Right forelimb (tissue), 1 donor: ENCODE results near the gene KRT222.

Experiments
- DNase-seq: peaks from one replicate; pipeline ENCODE4 v3.0.0-alpha.2; 2018

Gene KRT222

GRCh38 chr17:40664582-40665333 lies at the start of gene KRT222:
Gene KRT222 (minus strand): TSS chr17:40665177. CDS start chr17:40665099, 78 bp downstream.
- DNase-seq, result no peak

- no peak for DNase-seq
Measured at GRCh38 chr17:40714473-40714872, 49.5 kb upstream of the KRT222 start.

- no peak for DNase-seq
Measured at GRCh38 chr17:40707745-40708144, 42.8 kb upstream of the KRT222 start.

- DNase-seq, result no peak
Measured at GRCh38 chr17:40705584-40705983, 40.6 kb upstream of the KRT222 start.

GRCh38 chr17:40703652-40704051 lies 38.7 kb upstream of the KRT222 start, which contains the start of gene KRT24:
Gene KRT24 (minus strand): TSS chr17:40703752. CDS start chr17:40703693, 59 bp downstream.
- DNase-seq, result no peak

GRCh38 chr17:40702271-40702670 lies 37.3 kb upstream of the KRT222 start:
- no peak for DNase-seq

GRCh38 chr17:40699853-40700252 lies 34.9 kb upstream of the KRT222 start:
- DNase-seq, result no peak

GRCh38 chr17:40699371-40699770 lies 34.4 kb upstream of the KRT222 start:
- DNase-seq, result peak; percentile 50

GRCh38 chr17:40697297-40697696 lies 32.3 kb upstream of the KRT222 start:
- DNase-seq, result no peak

GRCh38 chr17:40696651-40697072 lies 31.7 kb upstream of the KRT222 start:
- DNase-seq, result no peak

GRCh38 chr17:40695874-40696472 lies 31.0 kb upstream of the KRT222 start:
- DNase-seq, result no peak

GRCh38 chr17:40694584-40694983 lies 29.6 kb upstream of the KRT222 start:
- DNase-seq, result no peak

GRCh38 chr17:40687106-40687505 lies 22.1 kb upstream of the KRT222 start:
- DNase-seq, result no peak

GRCh38 chr17:40686192-40686591 lies 21.2 kb upstream of the KRT222 start:
- no peak for DNase-seq

GRCh38 chr17:40680998-40681397 lies 16.0 kb upstream of the KRT222 start:
- DNase-seq, result no peak

- DNase-seq, result no peak
Measured at GRCh38 chr17:40679523-40679907, 14.5 kb upstream of the KRT222 start.

- DNase-seq, result no peak
Measured at GRCh38 chr17:40678902-40679522, 14.0 kb upstream of the KRT222 start.

- DNase-seq, result no peak
Measured at GRCh38 chr17:40675905-40676304, 10.9 kb upstream of the KRT222 start.

GRCh38 chr17:40672654-40673053 lies 7.7 kb upstream of the KRT222 start:
- DNase-seq, result no peak

- DNase-seq, result no peak
Measured at GRCh38 chr17:40671282-40671681, 6.3 kb upstream of the KRT222 start.

- no peak for DNase-seq
Measured at GRCh38 chr17:40666331-40666730, 1.4 kb upstream of the KRT222 start.

- DNase-seq, result no peak
Measured at GRCh38 chr17:40663252-40663651, 1.7 kb downstream of the KRT222 start.

- no peak for DNase-seq
Measured at GRCh38 chr17:40659911-40660310, 5.1 kb downstream of the KRT222 start.

GRCh38 chr17:40658396-40658795 lies 6.6 kb downstream of the KRT222 start:
- DNase-seq, result no peak
